ENCODE results near the gene PDGFRA. TPM values are rescaled to one million over a fixed set of nuclear protein-coding genes. Genes with fewer than 3 reads are reported as not detected.
A peak's percentile ranks its signal among the peaks of the same experiment; 100 is the strongest.

Gene PDGFRA
- total and polyA plus RNA-seq, 8 donors, result 8.2 to 371 (median 52.4) TPM

DNA sequence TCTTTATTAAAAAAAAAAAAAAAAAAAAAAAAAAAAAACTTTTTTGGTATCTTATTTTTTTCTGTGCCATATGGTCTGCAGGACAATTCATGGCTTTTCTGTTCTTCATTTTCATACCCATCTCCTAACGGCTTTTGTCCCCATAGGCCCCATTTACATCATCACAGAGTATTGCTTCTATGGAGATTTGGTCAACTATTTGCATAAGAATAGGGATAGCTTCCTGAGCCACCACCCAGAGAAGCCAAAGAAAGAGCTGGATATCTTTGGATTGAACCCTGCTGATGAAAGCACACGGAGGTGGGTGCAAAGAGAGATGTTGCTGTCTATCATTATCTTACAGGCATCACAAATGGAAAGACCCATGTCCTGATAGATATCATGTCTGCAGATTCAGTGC lies 49.1 kb downstream of the PDGFRA start:
- intact Hi-C loops (cut with DNase I; ENCODE audit: low total_unique reads), result no loop called here
- H3K27ac ChIP-seq, result peak overlapping the region in 4 of 5 donors; percentile 32 to 69 (median 59)
- H3K4me3 ChIP-seq, result no peak overlapping the region
- TF ChIP-seq, protein P1, sequence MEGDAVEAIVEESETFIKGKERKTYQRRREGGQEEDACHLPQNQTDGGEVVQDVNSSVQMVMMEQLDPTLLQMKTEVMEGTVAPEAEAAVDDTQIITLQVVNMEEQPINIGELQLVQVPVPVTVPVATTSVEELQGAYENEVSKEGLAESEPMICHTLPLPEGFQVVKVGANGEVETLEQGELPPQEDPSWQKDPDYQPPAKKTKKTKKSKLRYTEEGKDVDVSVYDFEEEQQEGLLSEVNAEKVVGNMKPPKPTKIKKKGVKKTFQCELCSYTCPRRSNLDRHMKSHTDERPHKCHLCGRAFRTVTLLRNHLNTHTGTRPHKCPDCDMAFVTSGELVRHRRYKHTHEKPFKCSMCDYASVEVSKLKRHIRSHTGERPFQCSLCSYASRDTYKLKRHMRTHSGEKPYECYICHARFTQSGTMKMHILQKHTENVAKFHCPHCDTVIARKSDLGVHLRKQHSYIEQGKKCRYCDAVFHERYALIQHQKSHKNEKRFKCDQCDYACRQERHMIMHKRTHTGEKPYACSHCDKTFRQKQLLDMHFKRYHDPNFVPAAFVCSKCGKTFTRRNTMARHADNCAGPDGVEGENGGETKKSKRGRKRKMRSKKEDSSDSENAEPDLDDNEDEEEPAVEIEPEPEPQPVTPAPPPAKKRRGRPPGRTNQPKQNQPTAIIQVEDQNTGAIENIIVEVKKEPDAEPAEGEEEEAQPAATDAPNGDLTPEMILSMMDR (IDR thresholded peaks at IDR 0.05), result no peak
- TF ChIP-seq EP300 (IDR thresholded peaks at IDR 0.05), result no peak
- no peak for DNase-seq
- 74 to 84% (median 82%) methylated on average over 2 of the region's 2 CpGs for WGBS, 5 donors
- H3K27me3 ChIP-seq, result peaks cover 0 to 11% (median 0%) of the 10 kb centered on the region in 3 donors
- H3K9me3 ChIP-seq, result peaks cover 0 to 3% (median 2%) of the 10 kb centered on the region in 4 donors
- peaks cover 28 to 53% (median 41%) of the 10 kb centered on the region in 4 donors for H3K4me1 ChIP-seq
- H3K36me3 ChIP-seq, result peaks cover 0 to 5% (median 0%) of the 10 kb centered on the region in 4 donors

DNA sequence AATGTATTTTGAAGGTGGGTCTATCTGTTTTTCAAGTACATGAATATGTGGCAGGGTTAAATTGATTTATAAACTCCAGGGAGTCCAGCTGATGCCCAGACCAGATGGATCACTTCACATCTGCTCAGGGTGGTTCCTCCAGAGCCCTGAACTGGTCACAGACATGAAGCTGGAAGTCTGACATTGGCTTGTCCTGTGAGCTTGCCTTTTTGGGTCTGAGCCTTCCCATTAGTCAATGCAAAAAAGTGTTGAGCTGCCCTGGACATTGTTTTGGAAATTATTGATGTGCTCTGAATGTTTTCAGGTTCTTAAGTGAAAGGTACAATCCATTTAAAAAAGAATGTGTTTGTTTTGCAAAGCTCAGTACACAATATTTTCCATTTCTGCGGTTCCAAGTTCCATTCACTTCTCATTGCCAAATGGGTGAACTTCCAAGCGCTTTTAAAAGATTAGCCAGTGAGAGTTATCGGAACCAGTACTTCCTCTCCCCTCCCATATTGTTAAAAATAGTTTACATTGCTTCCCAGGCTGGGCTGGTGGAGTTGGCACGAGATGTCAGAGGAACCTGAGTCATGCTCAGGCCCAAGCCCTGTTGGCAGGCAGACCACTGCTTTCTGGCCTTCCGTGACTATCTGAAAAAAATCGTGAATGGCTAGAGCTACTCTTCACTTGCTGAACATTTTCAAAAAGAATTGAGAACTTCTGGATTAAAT lies 52.1 kb downstream of the PDGFRA start:
- 5 to 16% (median 6%) methylated on average over 6 of the region's 6 CpGs for WGBS, 5 donors
- Histone ChIP-seq H3K9me3 (peaks cover 0 to 15% (median 11%) of the 10 kb centered on the region in 4 donors), H3K27ac (peak overlapping the region; percentile 69 to 96 (median 79)), H3K27me3 (peaks cover 0 to 4% (median 0%) of the 10 kb centered on the region in 3 donors), H3K4me3 (no peak overlapping the region), H3K4me1 (peaks cover 29 to 51% (median 40%) of the 10 kb centered on the region in 4 donors), H3K36me3 (peaks cover 0 to 9% (median 0%) of the 10 kb centered on the region in 4 donors)
- TF ChIP-seq POLR2AphosphoS5 (IDR thresholded peaks at IDR 0.05) (peak; percentile 75 to 96 (median 79)), POLR2A (IDR thresholded peaks at IDR 0.05) (no peak), EP300 (IDR thresholded peaks at IDR 0.05) (no peak)
- TF ChIP-seq, protein P1 (IDR thresholded peaks at IDR 0.05), result no peak
- DNase-seq, result peak; percentile 59 to 92
- intact Hi-C loops (cut with DNase I; ENCODE audit: low total_unique reads), result no loop called here

DNA sequence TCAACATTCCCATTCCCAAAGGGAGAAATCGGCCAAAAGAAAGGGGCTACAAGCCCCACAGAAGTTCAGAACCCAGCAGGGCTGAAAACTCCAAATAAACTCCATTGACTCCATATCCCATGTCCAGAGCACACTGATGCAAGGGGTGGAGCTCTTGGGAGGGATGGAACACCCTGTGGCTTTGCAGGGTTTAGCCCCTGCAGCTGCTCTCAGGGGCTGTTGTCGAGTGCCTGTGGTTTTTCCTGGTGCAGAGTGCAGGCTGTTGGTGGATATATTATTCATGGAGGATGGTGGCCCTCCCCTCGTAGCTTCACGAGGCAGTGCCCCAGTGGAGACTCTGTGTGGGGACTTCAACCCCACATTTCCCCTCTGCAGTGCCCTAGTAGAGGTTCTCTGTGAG lies 53.7 kb downstream of the PDGFRA start:
- peaks cover 0 to 14% (median 4%) of the 10 kb centered on the region in 4 donors for H3K36me3 ChIP-seq
- no peak overlapping the region for H3K4me3 ChIP-seq
- intact Hi-C loops (cut with DNase I; ENCODE audit: low total_unique reads), result no loop called here
- 66 to 78% (median 70%) methylated on average over 3 to 4 of the region's 4 CpGs for WGBS, 5 donors
- peaks cover 0 to 15% (median 11%) of the 10 kb centered on the region in 4 donors for H3K9me3 ChIP-seq
- H3K27me3 ChIP-seq, result no peaks in the 10 kb centered on the region
- H3K27ac ChIP-seq, result peak overlapping the region in 4 of 5 donors; percentile 36 to 91 (median 78)
- H3K4me1 ChIP-seq, result peaks cover 17 to 35% (median 26%) of the 10 kb centered on the region in 4 donors
- TF ChIP-seq POLR2A (IDR thresholded peaks at IDR 0.05) (no peak), POLR2AphosphoS5 (IDR thresholded peaks at IDR 0.05) (no peak), EP300 (IDR thresholded peaks at IDR 0.05) (no peak)
- TF ChIP-seq, protein P1 (IDR thresholded peaks at IDR 0.05), result no peak
- DNase-seq, result no peak

DNA sequence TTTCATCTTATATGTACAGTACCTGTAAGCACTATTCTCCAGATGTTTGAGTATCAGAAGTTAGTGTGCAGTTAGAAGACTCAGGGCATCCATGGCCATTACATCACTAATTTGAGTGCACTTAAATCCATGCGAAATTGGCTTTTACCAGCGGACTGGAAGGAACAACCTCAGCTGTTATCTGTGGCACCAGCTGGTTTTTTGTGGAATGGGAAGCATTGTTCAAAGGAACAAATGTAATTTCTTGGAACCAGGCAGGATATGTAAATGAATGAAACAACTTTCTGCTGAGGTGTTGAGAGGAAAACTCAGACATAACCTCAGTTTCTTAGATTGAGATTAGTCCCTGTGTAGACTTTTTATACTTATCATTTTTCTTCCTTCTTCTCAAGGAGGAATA lies 60.2 kb downstream of the PDGFRA start:
- H3K27me3 ChIP-seq, result no peaks in the 10 kb centered on the region
- H3K27ac ChIP-seq, result no peak overlapping the region
- TF ChIP-seq, protein P1 (IDR thresholded peaks at IDR 0.05), result no peak
- DNase-seq, result no peak
- H3K4me1 ChIP-seq, result no peaks in the 10 kb centered on the region
- intact Hi-C loops (cut with DNase I; ENCODE audit: low total_unique reads), result no loop called here
- no peak overlapping the region for H3K4me3 ChIP-seq
- WGBS, 5 donors, result 67 to 82% (median 78%) methylated on average over 2 of the region's 2 CpGs
- H3K9me3 ChIP-seq, result peaks cover 0 to 2% (median 0%) of the 10 kb centered on the region in 4 donors
- H3K36me3 ChIP-seq, result peaks cover 0 to 41% (median 13%) of the 10 kb centered on the region in 4 donors

Data from stomach (tissue), 9 donors.